ENCODE data around the gene ANGPTL4. TPM values are rescaled to one million over a fixed set of nuclear protein-coding genes. Genes with fewer than 3 reads are reported as not detected.

Gene ANGPTL4, protein sequence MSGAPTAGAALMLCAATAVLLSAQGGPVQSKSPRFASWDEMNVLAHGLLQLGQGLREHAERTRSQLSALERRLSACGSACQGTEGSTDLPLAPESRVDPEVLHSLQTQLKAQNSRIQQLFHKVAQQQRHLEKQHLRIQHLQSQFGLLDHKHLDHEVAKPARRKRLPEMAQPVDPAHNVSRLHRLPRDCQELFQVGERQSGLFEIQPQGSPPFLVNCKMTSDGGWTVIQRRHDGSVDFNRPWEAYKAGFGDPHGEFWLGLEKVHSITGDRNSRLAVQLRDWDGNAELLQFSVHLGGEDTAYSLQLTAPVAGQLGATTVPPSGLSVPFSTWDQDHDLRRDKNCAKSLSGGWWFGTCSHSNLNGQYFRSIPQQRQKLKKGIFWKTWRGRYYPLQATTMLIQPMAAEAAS
- total RNA-seq (2016; rRNA removed; fragmentation: Illumina TruSeq; extraction: Trizol) (0.20 and 0.80 TPM in 2 replicates), polyA plus RNA-seq (2011; rRNA removed) (21.7 and 39.9 TPM in 2 replicates), polyA minus RNA-seq (2011; rRNA and poly(A)+ RNA removed; ENCODE audit: low replicate concordance) (0.14 and 19.3 TPM in 2 replicates), Bru-seq, nascent RNA (percentile 40 among the genes with signal in this experiment), BruChase-seq, experiment 1, labeled RNA remaining after a 6-hour chase (percentile 35 among the genes with signal in this experiment), BruChase-seq, experiment 2, labeled RNA remaining after a 2-hour chase (percentile 38 among the genes with signal in this experiment)
- total RNA-seq (2016; cell fraction: cytosol; rRNA removed; fragmentation: Illumina TruSeq; extraction: Trizol; ENCODE audit: low read depth): 0.10 and 0.35 TPM in 2 replicates
- total RNA-seq (2016; cell fraction: insoluble cytoplasmic fraction; rRNA removed; fragmentation: Illumina TruSeq; extraction: Trizol): 0.27 and 0.80 TPM in 2 replicates
- total RNA-seq (2016; cell fraction: membrane; rRNA removed; fragmentation: Illumina TruSeq; extraction: Trizol): 0.48 and 0.71 TPM in 2 replicates
- 0.78 and 1.6 TPM in 2 replicates for total RNA-seq (2016; cell fraction: nucleus; rRNA removed; fragmentation: Illumina TruSeq; extraction: Trizol)
- 24.1 and 25.1 TPM in 2 replicates for polyA plus RNA-seq (2011; cell fraction: cytosol; rRNA removed)
- 62.7 and 74.1 TPM in 2 replicates for polyA plus RNA-seq (2011; cell fraction: nucleus; rRNA removed)
- polyA plus RNA-seq (2012): 15.1 and 16.8 TPM in 2 replicates
- 0.22 and 0.23 TPM in 2 replicates for polyA plus RNA-seq (2016; cell fraction: cytosol; fragmentation: Illumina TruSeq; extraction: Trizol; ENCODE audit: low read depth)
- polyA plus RNA-seq (2016; cell fraction: insoluble cytoplasmic fraction; fragmentation: Illumina TruSeq; extraction: Trizol; ENCODE audit: low read depth): 0.29 and 0.58 TPM in 2 replicates
- 0.19 TPM in 2 replicates for polyA plus RNA-seq (2016; cell fraction: membrane; fragmentation: Illumina TruSeq; extraction: Trizol; ENCODE audit: low read depth)
- 2.5 and 3.1 TPM in 2 replicates for polyA plus RNA-seq (2016; cell fraction: nucleus; fragmentation: Illumina TruSeq; extraction: Trizol; ENCODE audit: insufficient read depth, low read depth)
- 14.2 and 17.5 TPM in 2 replicates for polyA minus RNA-seq (2011; cell fraction: cytosol; rRNA and poly(A)+ RNA removed)
- 14.4 and 18.8 TPM in 2 replicates for polyA minus RNA-seq (2011; cell fraction: nucleus; rRNA and poly(A)+ RNA removed)
- long read RNA-seq, experiment 1, transcript ANGPTL4-201 (7 exons, 1,879 nt): major isoform, 12 of 17 reads
- long read RNA-seq, experiment 1, partial matches to known transcripts: 3 of 17 reads
- long read RNA-seq, experiment 1, other reads (novel, unspliced or antisense): 0 of 17 reads
- long read RNA-seq, experiment 2, partial matches to known transcripts: 2 of 9 reads
- long read RNA-seq, experiment 2, other reads (novel, unspliced or antisense): 3 of 9 reads

DNA sequence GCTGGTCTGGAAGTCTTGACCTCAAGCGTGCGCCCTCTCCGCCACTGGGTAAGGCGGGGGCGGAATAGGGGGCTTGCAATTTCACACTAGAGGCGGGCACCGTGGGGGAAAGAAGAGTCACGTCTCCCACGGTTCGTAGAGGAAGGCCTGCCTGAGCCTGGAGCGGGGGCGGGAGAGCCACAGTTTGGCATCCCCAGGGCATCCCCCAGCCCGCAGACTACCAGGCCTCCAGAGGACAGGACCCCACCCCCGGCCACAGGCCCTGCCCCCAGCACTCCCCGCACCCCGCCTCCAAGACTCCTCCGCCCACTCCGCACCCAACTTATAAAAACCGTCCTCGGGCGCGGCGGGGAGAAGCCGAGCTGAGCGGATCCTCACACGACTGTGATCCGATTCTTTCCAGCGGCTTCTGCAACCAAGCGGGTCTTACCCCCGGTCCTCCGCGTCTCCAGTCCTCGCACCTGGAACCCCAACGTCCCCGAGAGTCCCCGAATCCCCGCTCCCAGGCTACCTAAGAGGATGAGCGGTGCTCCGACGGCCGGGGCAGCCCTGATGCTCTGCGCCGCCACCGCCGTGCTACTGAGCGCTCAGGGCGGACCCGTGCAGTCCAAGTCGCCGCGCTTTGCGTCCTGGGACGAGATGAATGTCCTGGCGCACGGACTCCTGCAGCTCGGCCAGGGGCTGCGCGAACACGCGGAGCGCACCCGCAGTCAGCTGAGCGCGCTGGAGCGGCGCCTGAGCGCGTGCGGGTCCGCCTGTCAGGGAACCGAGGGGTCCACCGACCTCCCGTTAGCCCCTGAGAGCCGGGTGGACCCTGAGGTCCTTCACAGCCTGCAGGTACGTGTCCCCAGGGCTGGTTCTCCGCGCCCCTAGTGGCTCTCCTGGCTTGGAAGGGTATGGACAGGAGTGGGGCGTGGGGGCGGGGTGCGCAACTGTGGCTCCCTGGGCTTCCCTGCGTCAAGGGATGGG, at the start of gene ANGPTL4:
Gene ANGPTL4, plus strand, starts transcription at position 353 of the 969 bp plus-strand sequence. Its CDS starts 167 bp downstream, at position 520.
- intact Hi-C loops (cut with micrococcal nuclease; ENCODE audit: unreplicated experiment) (no loop called here), in situ Hi-C loops (cut with HindIII; ENCODE audit: extremely low pct_ligation_motif_present, low pct_unique_long_range_greater_than_20kb) (no loop called here)
- Histone ChIP-seq H3K4me2 (ENCODE audit: low read depth, low read length) (peak within 1 kb of the TSS; percentile 95), H4K20me1 (ENCODE audit: insufficient read depth, low read length) (no peaks in the 10 kb centered on the region), H2AFZ (ENCODE audit: low read length) (no peak within 1 kb of the TSS), H3K36me3 (replicated peaks in 1 of 2; ENCODE audit: control insufficient read depth in 1 of 2, insufficient read depth in 2 of 2, low read length in 2 of 2) (no peaks in the 10 kb centered on the region; a peak in 1 of 5 replicates), H3K79me2 (ENCODE audit: insufficient read depth, low read length) (no peaks in the 10 kb centered on the region), H3K4me3 (replicated peaks in 1 of 3; ENCODE audit: insufficient read depth in 1 of 3, low read depth in 2 of 3, low read length in 3 of 3) (peak within 1 kb of the TSS; percentile 56 to 79 (median 74); a peak in 5 of 6 replicates), H3K27ac (ENCODE audit: extremely low read length, insufficient read depth, low read length) (peak within 1 kb of the TSS; percentile 64), H3K4me1 (ENCODE audit: insufficient read depth, low read length) (peaks cover 67% of the 10 kb centered on the region), H3K27me3 (ENCODE audit: control insufficient read depth in 1 of 2, insufficient read depth in 2 of 2, low read length in 2 of 2) (peaks cover 0 to 3% of the 10 kb centered on the region in 2 experiments; a peak in 1 of 5 replicates), H3K9me3 (ENCODE audit: low read length) (no peaks in the 10 kb centered on the region), H3K9ac (ENCODE audit: insufficient read depth, low read depth, low read length) (peak within 1 kb of the TSS; percentile 75)
- POLR2A ChIA-PET: interaction anchor here (0.6 to 5.1 kb wide), 10 partner anchors 8 to 159 kb away, joined by 3 to 33 read pairs (median 4); partner anchors contain the start of genes MARCHF2 and RAB11B
- 16% methylated on average over 16 of the region's 81 CpGs for WGBS (ENCODE audit: low lambda C conversion rate)
- CTCF ChIA-PET (ENCODE audit: low intra/inter-chr PET ratio, low total read pairs): no interaction called here
- FAIRE-seq: no peak
- ATAC-seq: peak; percentile 67
- TSS peak; percentile 76 for BruUV-seq (replicated peaks)
- no peak for DNase-seq (ENCODE audit: low spot score)
- no peak for TF ChIP-seq RELA (CRISPR knock-in tag; IDR thresholded peaks at IDR 0.05)
- TF ChIP-seq NFRKB (IDR thresholded peaks at IDR 0.05): no peak
- no peak for TF ChIP-seq ZNF577 (CRISPR knock-in tag; IDR thresholded peaks at IDR 0.05; ENCODE audit: borderline replicate concordance, low read depth)
- no peak for TF ChIP-seq SPEN (CRISPR knock-in tag; IDR thresholded peaks at IDR 0.05; ENCODE audit: low read depth)
- TF ChIP-seq ZNF672 (CRISPR knock-in tag; IDR thresholded peaks at IDR 0.05): no peak
- TF ChIP-seq PRMT3 (CRISPR knock-in tag; IDR thresholded peaks at IDR 0.05; ENCODE audit: borderline replicate concordance, low read depth): no peak
- TF ChIP-seq ZC3H4 (CRISPR knock-in tag; IDR thresholded peaks at IDR 0.05; ENCODE audit: borderline replicate concordance): no peak
- TF ChIP-seq, protein P1, sequence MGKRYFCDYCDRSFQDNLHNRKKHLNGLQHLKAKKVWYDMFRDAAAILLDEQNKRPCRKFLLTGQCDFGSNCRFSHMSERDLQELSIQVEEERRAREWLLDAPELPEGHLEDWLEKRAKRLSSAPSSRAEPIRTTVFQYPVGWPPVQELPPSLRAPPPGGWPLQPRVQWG (CRISPR knock-in tag; IDR thresholded peaks at IDR 0.05; ENCODE audit: borderline replicate concordance, low read depth): no peak
- TF ChIP-seq, protein P2, sequence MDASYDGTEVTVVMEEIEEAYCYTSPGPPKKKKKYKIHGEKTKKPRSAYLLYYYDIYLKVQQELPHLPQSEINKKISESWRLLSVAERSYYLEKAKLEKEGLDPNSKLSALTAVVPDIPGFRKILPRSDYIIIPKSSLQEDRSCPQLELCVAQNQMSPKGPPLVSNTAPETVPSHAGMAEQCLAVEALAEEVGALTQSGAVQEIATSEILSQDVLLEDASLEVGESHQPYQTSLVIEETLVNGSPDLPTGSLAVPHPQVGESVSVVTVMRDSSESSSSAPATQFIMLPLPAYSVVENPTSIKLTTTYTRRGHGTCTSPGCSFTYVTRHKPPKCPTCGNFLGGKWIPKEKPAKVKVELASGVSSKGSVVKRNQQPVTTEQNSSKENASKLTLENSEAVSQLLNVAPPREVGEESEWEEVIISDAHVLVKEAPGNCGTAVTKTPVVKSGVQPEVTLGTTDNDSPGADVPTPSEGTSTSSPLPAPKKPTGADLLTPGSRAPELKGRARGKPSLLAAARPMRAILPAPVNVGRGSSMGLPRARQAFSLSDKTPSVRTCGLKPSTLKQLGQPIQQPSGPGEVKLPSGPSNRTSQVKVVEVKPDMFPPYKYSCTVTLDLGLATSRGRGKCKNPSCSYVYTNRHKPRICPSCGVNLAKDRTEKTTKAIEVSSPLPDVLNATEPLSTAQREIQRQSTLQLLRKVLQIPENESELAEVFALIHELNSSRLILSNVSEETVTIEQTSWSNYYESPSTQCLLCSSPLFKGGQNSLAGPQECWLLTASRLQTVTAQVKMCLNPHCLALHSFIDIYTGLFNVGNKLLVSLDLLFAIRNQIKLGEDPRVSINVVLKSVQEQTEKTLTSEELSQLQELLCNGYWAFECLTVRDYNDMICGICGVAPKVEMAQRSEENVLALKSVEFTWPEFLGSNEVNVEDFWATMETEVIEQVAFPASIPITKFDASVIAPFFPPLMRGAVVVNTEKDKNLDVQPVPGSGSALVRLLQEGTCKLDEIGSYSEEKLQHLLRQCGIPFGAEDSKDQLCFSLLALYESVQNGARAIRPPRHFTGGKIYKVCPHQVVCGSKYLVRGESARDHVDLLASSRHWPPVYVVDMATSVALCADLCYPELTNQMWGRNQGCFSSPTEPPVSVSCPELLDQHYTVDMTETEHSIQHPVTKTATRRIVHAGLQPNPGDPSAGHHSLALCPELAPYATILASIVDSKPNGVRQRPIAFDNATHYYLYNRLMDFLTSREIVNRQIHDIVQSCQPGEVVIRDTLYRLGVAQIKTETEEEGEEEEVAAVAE (CRISPR knock-in tag; IDR thresholded peaks at IDR 0.05; ENCODE audit: borderline replicate concordance): no peak; the same call in 1 of the 2 replicates
